Measurements from ENCODE around the gene EXOC8. TPM values are rescaled to one million over a fixed set of nuclear protein-coding genes. Genes with fewer than 3 reads are reported as not detected.
"Not testable (repeated sequence)": the region's sequence is repeated elsewhere in the genome, so short reads cannot be mapped to it uniquely, and the experiment has no call there.

Gene EXOC8
- total RNA-seq, 2 donors from 2014 or later, result 10.6 to 12.9 TPM

- H3K36me3 ChIP-seq (replicated peaks in 1 of 2; ENCODE audit: insufficient read depth in 1 of 2, low read depth in 2 of 2), result peaks cover 0 to 1% of the 10 kb centered on the region in 2 donors
- H3K27ac ChIP-seq, result no peak overlapping the region
- H3K9me3 ChIP-seq, result no peaks in the 10 kb centered on the region
- H3K4me3 ChIP-seq, result no peak overlapping the region
- ATAC-seq (no peak), DNase-seq (no peak)
- WGBS, 2 donors, result 75 to 78% methylated on average over 3 of the region's 3 CpGs
- peaks cover 6% of the 10 kb centered on the region for H3K4me1 ChIP-seq
- H3K27me3 ChIP-seq, result no peaks in the 10 kb centered on the region
- intact Hi-C loops (cut with DNase I), result loop anchor here (5.0 kb wide), 1 partner anchor 232 kb away; no protein-coding TSS in a partner anchor
- TF ChIP-seq CTCF (IDR thresholded peaks at IDR 0.05), result no peak
- TF ChIP-seq POLR2A (IDR thresholded peaks at IDR 0.05), result no peak
Measured at GRCh38 chr1:231355171-231355570, 17.5 kb upstream of the EXOC8 start.

DNA sequence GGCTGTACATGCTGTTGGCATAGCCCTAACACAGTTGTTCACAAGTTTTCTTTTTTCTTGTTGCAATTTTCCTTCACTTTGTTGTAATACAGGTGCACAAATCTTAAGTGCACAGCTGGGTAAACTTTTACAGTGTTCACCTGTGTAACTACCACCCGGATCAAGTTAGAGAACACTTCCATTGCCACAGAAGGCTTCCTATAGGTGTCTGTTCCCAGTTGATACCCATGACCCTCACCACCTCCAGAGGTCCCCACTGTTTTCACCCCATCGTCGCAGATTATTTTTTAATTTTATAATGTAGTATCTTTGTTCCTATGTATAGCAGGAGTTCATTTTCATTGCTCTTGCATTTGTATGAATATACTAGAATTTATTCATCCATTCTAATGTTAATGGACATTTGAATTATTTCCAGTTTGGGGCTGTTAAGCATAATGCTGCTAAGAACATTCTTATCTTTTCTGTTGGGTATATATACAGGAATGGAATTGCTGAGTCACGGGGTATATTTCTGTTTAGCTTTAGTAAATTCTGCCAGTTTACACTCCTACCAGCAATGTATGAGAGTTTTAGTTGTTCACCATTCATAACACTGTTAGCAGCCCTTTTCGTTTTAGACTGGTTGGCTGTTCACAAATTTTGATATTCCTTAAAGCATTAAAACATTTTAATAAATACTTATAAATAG lies 16.8 kb upstream of the EXOC8 start:
- Histone ChIP-seq H3K27ac (no peak overlapping the region), H3K9me3 (no peaks in the 10 kb centered on the region), H3K36me3 (replicated peaks in 1 of 2; ENCODE audit: insufficient read depth in 1 of 2, low read depth in 2 of 2) (peaks cover 0 to 1% of the 10 kb centered on the region in 2 donors), H3K4me1 (peaks cover 6% of the 10 kb centered on the region), H3K27me3 (no peaks in the 10 kb centered on the region), H3K4me3 (no peak overlapping the region)
- TF ChIP-seq CTCF (IDR thresholded peaks at IDR 0.05), result no peak
- no peak for TF ChIP-seq POLR2A (IDR thresholded peaks at IDR 0.05)
- ATAC-seq (no peak), DNase-seq (no peak)
- 53 to 57% methylated on average over 5 of the region's 5 CpGs for WGBS, 2 donors
- intact Hi-C loops (cut with DNase I), result loop anchor here (5.0 kb wide), 1 partner anchor 233 kb away; no protein-coding TSS in a partner anchor

GRCh38 chr1:231353086-231353485 lies 15.4 kb upstream of the EXOC8 start:
- TF ChIP-seq POLR2A (IDR thresholded peaks at IDR 0.05) (no peak), CTCF (IDR thresholded peaks at IDR 0.05) (no peak)
- ATAC-seq (no peak), DNase-seq (no peak)
- no peaks in the 10 kb centered on the region for H3K27me3 ChIP-seq
- no peak overlapping the region for H3K27ac ChIP-seq
- intact Hi-C loops (cut with DNase I), result no loop called here
- no peaks in the 10 kb centered on the region for H3K9me3 ChIP-seq
- 26 to 27% methylated on average over 2 of the region's 2 CpGs for WGBS, 2 donors
- H3K4me1 ChIP-seq, result peaks cover 3% of the 10 kb centered on the region
- no peak overlapping the region for H3K4me3 ChIP-seq
- H3K36me3 ChIP-seq (replicated peaks in 1 of 2; ENCODE audit: insufficient read depth in 1 of 2, low read depth in 2 of 2), result peaks cover 0 to 1% of the 10 kb centered on the region in 2 donors

DNA sequence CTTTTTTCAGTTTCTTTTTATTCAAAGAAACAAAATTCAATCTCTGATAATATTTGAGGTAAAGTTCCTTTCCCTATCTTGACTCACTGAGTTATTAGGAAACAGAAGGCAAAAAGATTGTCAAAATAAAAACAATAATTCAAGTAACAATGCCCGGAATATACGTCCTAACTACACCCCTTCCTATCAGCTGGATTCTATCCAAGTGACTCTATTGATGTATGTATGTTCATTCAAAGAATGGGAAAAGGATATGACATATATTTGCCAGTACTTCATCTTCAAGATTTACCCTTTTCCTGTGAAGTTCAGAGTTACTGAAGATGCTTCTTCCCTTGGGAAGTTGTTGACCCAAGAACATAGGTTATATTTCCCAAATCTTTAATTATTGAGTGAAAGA lies 14.2 kb upstream of the EXOC8 start:
- intact Hi-C loops (cut with DNase I), result no loop called here
- Histone ChIP-seq H3K4me3 (no peak overlapping the region), H3K36me3 (replicated peaks in 1 of 2; ENCODE audit: insufficient read depth in 1 of 2, low read depth in 2 of 2) (peaks cover 0 to 1% of the 10 kb centered on the region in 2 donors), H3K27me3 (no peaks in the 10 kb centered on the region), H3K27ac (no peak overlapping the region), H3K4me1 (no peaks in the 10 kb centered on the region), H3K9me3 (no peaks in the 10 kb centered on the region)
- 61 to 69% methylated on average over 2 of the region's 2 CpGs for WGBS, 2 donors
- TF ChIP-seq CTCF (IDR thresholded peaks at IDR 0.05) (no peak), POLR2A (IDR thresholded peaks at IDR 0.05) (no peak)
- DNase-seq, result no peak
- no peak for ATAC-seq

GRCh38 chr1:231348856-231349255 lies 11.2 kb upstream of the EXOC8 start:
- H3K27me3 ChIP-seq; H3K27ac ChIP-seq; H3K36me3 ChIP-seq (replicated peaks in 1 of 2; ENCODE audit: insufficient read depth in 1 of 2, low read depth in 2 of 2); intact Hi-C loops (cut with DNase I); H3K9me3 ChIP-seq; H3K4me3 ChIP-seq; DNase-seq; H3K4me1 ChIP-seq; ATAC-seq: not testable (repeated sequence)
- 79 to 85% methylated on average over 1 of the region's 1 CpG for WGBS, 2 donors

Measured in body of pancreas (tissue), 4 donors.